ENCODE measurements around the gene PPP6C. TPM values are rescaled to one million over a fixed set of nuclear protein-coding genes. Genes with fewer than 3 reads are reported as not detected.

The PPP6C gene
- total and polyA plus RNA-seq, 2 experiments from 2014 or later, result 31.9 to 46.4 TPM

GRCh38 chr9:125126019-125126746 lies 63.4 kb downstream of the PPP6C start:
- no peaks in the 10 kb centered on the region for H3K36me3 ChIP-seq (ENCODE audit: insufficient read depth)
- no peaks in the 10 kb centered on the region for H3K9me2 ChIP-seq (ENCODE audit: insufficient read depth)
- H2AFZ ChIP-seq, result no peak overlapping the region
- H3K4me1 ChIP-seq (ENCODE audit: insufficient read depth), result peaks cover 6% of the 10 kb centered on the region
- H3K27me3 Mint-ChIP-seq (ENCODE audit: insufficient read depth, low read depth, poor library complexity), result peaks cover 5% of the 10 kb centered on the region
- peak overlapping the region; percentile 76; the same call in 1 of the 2 replicates for H3K27ac ChIP-seq (ENCODE audit: low read depth)
- no peaks in the 10 kb centered on the region for H3F3A ChIP-seq (replicated peaks; ENCODE audit: low read depth)
- H3K27me3 ChIP-seq (ENCODE audit: insufficient read depth), result no peaks in the 10 kb centered on the region
- DNase-seq (ENCODE audit: low spot score) (no peak), ATAC-seq (peak; percentile 61)
- H3K4me2 ChIP-seq, result no peak overlapping the region
- H3K79me2 ChIP-seq (replicated peaks; ENCODE audit: insufficient read depth), result peaks cover 84% of the 10 kb centered on the region
- TF ChIP-seq EZH2 (IDR thresholded peaks at IDR 0.05; ENCODE audit: low read depth, unreplicated experiment) (no peak), JUNB (IDR thresholded peaks at IDR 0.05; ENCODE audit: unreplicated experiment) (no peak), ZNF462 (CRISPR knock-in tag; IDR thresholded peaks at IDR 0.05) (no peak), CREB1 (CRISPR knock-in tag; IDR thresholded peaks at IDR 0.05; ENCODE audit: low read depth) (no peak), REST (IDR thresholded peaks at IDR 0.05; ENCODE audit: unreplicated experiment) (no peak), CTCF (conservative IDR thresholded peaks at IDR 0.05; ENCODE audit: low read depth in 2 of 2) (no peak), ETS1 (IDR thresholded peaks at IDR 0.05) (no peak), ZNF114 (CRISPR knock-in tag; IDR thresholded peaks at IDR 0.05) (no peak)
- H3K9me3 Mint-ChIP-seq, result no peaks in the 10 kb centered on the region
- peak overlapping the region; percentile 91 for H3K27ac Mint-ChIP-seq
- peaks cover 4% of the 10 kb centered on the region; the same call in 2 of the 3 replicates for H3K36me3 Mint-ChIP-seq (ENCODE audit: low read depth)
- no peak overlapping the region for H3K4me3 Mint-ChIP-seq
- peaks cover 9% of the 10 kb centered on the region; the same call in 2 of the 3 replicates for H3K4me1 Mint-ChIP-seq
- no peak overlapping the region for H3K4me3 ChIP-seq
- H4K20me1 ChIP-seq (replicated peaks; ENCODE audit: insufficient read depth), result peaks cover 13% of the 10 kb centered on the region; the same call in 1 of the 2 replicates
